ENCODE measurements around the gene CAPN5.

DNA sequence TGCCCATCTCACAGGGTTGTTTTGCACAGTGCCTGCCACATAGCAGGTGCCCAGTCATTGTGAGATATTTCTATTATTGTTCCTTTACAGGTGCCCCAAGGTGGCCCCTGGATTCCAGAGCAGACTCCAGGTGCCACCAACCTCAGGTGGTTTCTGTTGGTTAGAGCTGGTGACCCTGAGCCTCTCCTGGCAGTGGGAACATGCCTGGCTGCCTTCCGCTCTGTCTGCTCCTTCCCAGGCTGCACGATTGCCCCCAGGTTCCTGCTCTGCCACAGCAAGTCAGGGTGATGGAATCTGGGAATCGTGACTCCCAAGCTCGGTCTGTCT, 23.2 kb downstream of the CAPN5 start:
- TF ChIP-seq, protein P1, sequence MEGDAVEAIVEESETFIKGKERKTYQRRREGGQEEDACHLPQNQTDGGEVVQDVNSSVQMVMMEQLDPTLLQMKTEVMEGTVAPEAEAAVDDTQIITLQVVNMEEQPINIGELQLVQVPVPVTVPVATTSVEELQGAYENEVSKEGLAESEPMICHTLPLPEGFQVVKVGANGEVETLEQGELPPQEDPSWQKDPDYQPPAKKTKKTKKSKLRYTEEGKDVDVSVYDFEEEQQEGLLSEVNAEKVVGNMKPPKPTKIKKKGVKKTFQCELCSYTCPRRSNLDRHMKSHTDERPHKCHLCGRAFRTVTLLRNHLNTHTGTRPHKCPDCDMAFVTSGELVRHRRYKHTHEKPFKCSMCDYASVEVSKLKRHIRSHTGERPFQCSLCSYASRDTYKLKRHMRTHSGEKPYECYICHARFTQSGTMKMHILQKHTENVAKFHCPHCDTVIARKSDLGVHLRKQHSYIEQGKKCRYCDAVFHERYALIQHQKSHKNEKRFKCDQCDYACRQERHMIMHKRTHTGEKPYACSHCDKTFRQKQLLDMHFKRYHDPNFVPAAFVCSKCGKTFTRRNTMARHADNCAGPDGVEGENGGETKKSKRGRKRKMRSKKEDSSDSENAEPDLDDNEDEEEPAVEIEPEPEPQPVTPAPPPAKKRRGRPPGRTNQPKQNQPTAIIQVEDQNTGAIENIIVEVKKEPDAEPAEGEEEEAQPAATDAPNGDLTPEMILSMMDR (IDR thresholded peaks at IDR 0.05; ENCODE audit: poor library complexity): no peak
- no peak for TF ChIP-seq EZH2phosphoT487 (IDR thresholded peaks at IDR 0.05; ENCODE audit: low read depth, severe bottlenecking, unreplicated experiment)
